GM12878 (cell line): ENCODE data around the gene CSTF2T.

Source experiments
- ESRRA ChIP-seq: IDR thresholded peaks from 2 replicates; pipeline ENCODE4 v1.6.1; 2012; ENCODE audit warnings: mild to moderate bottlenecking, low read length, improper control_type of control experiment
- EZH2 ChIP-seq: IDR thresholded peaks from 2 replicates; pipeline ENCODE4 v1.6.1; 2012; ENCODE audit warnings: low read depth, mild to moderate bottlenecking, control low read depth, inconsistent platforms, low read length, borderline replicate concordance; ENCODE audit not compliant: control insufficient read depth
- GABPA ChIP-seq: IDR thresholded peaks from 2 replicates; pipeline ENCODE4 v1.6.1; 2014; ENCODE audit warnings: antibody characterized with exemption, low read depth, mild to moderate bottlenecking, inconsistent platforms
- MYC ChIP-seq: IDR thresholded peaks from 2 replicates; pipeline ENCODE4 v1.6.1; 2011; ENCODE audit warnings: mild to moderate bottlenecking, low read length, moderate library complexity, inconsistent platforms; ENCODE audit not compliant: insufficient read depth, insufficient replicate concordance, insufficient read length, severe bottlenecking
- NFYB ChIP-seq: IDR thresholded peaks from 2 replicates; pipeline ENCODE4 v1.6.1; 2011; ENCODE audit warnings: low read depth, mild to moderate bottlenecking, low read length, improper control_type of control experiment, moderate library complexity; ENCODE audit not compliant: insufficient read depth
- POLR2A ChIP-seq: IDR thresholded peaks from 2 replicates; pipeline ENCODE4 v1.6.1; 2011; ENCODE audit warnings: low read depth, mild to moderate bottlenecking, low read length
- RAD51 ChIP-seq: fragments of 450-650 bp; IDR thresholded peaks from 2 replicates; pipeline ENCODE4 v1.6.1; 2016; ENCODE audit warnings: moderate library complexity, mild to moderate bottlenecking, inconsistent platforms
- RBBP5 ChIP-seq: fragments of 200-600 bp; sonication (generic); conservative IDR thresholded peaks from 2 replicates; pipeline ENCODE4 v1.6.1; 2016
- SPI1 ChIP-seq: IDR thresholded peaks from 2 replicates; pipeline ENCODE4 v1.6.1; 2011; ENCODE audit warnings: low read depth, mild to moderate bottlenecking, low read length, moderate library complexity, borderline replicate concordance; ENCODE audit not compliant: insufficient read depth
- TCF12 ChIP-seq: IDR thresholded peaks from 2 replicates; pipeline ENCODE4 v1.6.1; 2011; ENCODE audit warnings: low read depth, mild to moderate bottlenecking, low read length
- TF ChIP-seq, protein P1 (sequence below), 3 experiments: IDR thresholded peaks in 2 of 3; conservative IDR thresholded peaks in 1 of 3; 2 replicates each; pipeline ENCODE4 v1.5.1; 2011; ENCODE audit warnings: low read depth in 3 of 3, low read length in 3 of 3, mild to moderate bottlenecking in 3 of 3, control low read depth in 2 of 3, moderate library complexity in 2 of 3, inconsistent platforms in 1 of 3, mixed read lengths in 1 of 3; ENCODE audit not compliant: control insufficient read depth in 2 of 3, insufficient read depth in 1 of 3; ENCODE audit errors: extremely low read depth in 1 of 3
- TF ChIP-seq, protein P2 (sequence below): IDR thresholded peaks from 2 replicates; pipeline ENCODE4 v1.6.1; 2011; ENCODE audit warnings: low read depth, mild to moderate bottlenecking, low read length, moderate library complexity, borderline replicate concordance; ENCODE audit errors: extremely low read depth
- TF ChIP-seq, protein P3 (sequence below): fragments of 450-650 bp; formaldehyde crosslinking; IDR thresholded peaks from 2 replicates; pipeline ENCODE4 v1.4.0; 2020; ENCODE audit warnings: mild to moderate bottlenecking, moderate library complexity

DNA sequence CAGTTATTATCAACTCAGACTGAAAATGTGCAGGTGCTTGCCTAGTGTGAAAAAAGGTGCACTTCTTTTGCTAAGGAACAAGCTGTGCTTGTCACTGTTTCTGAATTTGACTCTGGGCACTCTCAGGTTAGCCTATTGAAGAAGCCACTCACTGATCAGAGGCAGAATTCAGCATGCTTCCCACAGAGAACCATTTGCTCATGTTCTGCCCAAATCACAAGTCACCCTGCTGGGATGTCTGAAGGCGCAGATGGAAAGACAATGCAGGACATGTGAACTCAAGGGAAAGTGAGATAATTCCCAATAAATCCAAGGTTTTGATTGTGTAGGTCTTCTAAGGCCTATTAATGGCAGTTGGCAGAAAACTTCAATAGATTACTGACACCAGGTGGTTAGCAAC lies 47.8 kb upstream of the CSTF2T start:
- no peak for TF ChIP-seq TCF12
- TF ChIP-seq, protein P1, sequence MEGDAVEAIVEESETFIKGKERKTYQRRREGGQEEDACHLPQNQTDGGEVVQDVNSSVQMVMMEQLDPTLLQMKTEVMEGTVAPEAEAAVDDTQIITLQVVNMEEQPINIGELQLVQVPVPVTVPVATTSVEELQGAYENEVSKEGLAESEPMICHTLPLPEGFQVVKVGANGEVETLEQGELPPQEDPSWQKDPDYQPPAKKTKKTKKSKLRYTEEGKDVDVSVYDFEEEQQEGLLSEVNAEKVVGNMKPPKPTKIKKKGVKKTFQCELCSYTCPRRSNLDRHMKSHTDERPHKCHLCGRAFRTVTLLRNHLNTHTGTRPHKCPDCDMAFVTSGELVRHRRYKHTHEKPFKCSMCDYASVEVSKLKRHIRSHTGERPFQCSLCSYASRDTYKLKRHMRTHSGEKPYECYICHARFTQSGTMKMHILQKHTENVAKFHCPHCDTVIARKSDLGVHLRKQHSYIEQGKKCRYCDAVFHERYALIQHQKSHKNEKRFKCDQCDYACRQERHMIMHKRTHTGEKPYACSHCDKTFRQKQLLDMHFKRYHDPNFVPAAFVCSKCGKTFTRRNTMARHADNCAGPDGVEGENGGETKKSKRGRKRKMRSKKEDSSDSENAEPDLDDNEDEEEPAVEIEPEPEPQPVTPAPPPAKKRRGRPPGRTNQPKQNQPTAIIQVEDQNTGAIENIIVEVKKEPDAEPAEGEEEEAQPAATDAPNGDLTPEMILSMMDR (IDR thresholded peaks at IDR 0.05 in 2 of 3, conservative IDR thresholded peaks at IDR 0.05 in 1 of 3; ENCODE audit: control insufficient read depth in 2 of 3, extremely low read depth in 1 of 3, insufficient read depth in 1 of 3, low read depth in 3 of 3, low read length in 3 of 3) = no peak
- no peak for TF ChIP-seq RAD51
- no peak for TF ChIP-seq SPI1
- no peak for TF ChIP-seq GABPA
- TF ChIP-seq EZH2 = no peak
- no peak for TF ChIP-seq MYC
- no peak for TF ChIP-seq ESRRA
- no peak for TF ChIP-seq NFYB
- TF ChIP-seq, protein P2, sequence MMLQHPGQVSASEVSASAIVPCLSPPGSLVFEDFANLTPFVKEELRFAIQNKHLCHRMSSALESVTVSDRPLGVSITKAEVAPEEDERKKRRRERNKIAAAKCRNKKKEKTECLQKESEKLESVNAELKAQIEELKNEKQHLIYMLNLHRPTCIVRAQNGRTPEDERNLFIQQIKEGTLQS = no peak
- TF ChIP-seq, protein P3, sequence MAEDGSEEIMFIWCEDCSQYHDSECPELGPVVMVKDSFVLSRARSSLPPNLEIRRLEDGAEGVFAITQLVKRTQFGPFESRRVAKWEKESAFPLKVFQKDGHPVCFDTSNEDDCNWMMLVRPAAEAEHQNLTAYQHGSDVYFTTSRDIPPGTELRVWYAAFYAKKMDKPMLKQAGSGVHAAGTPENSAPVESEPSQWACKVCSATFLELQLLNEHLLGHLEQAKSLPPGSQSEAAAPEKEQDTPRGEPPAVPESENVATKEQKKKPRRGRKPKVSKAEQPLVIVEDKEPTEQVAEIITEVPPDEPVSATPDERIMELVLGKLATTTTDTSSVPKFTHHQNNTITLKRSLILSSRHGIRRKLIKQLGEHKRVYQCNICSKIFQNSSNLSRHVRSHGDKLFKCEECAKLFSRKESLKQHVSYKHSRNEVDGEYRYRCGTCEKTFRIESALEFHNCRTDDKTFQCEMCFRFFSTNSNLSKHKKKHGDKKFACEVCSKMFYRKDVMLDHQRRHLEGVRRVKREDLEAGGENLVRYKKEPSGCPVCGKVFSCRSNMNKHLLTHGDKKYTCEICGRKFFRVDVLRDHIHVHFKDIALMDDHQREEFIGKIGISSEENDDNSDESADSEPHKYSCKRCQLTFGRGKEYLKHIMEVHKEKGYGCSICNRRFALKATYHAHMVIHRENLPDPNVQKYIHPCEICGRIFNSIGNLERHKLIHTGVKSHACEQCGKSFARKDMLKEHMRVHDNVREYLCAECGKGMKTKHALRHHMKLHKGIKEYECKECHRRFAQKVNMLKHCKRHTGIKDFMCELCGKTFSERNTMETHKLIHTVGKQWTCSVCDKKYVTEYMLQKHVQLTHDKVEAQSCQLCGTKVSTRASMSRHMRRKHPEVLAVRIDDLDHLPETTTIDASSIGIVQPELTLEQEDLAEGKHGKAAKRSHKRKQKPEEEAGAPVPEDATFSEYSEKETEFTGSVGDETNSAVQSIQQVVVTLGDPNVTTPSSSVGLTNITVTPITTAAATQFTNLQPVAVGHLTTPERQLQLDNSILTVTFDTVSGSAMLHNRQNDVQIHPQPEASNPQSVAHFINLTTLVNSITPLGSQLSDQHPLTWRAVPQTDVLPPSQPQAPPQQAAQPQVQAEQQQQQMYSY (CRISPR knock-in tag) = no peak
- no peak for TF ChIP-seq RBBP5
- TF ChIP-seq POLR2A = no peak
